Endothelial cell of umbilical vein (primary cell): ENCODE data around the gene PIEZO2.

Experiments used
- JUN ChIP-seq: IDR thresholded peaks from 2 replicates; pipeline ENCODE4 v1.6.1; 2011; ENCODE audit warnings: borderline replicate concordance, low read depth; ENCODE audit not compliant: insufficient read length, insufficient read depth
- MYC ChIP-seq: IDR thresholded peaks from one replicate; pipeline ENCODE4 v1.6.1; 2011; ENCODE audit warnings: mild to moderate bottlenecking, low read depth, low read length
- POLR2A ChIP-seq: IDR thresholded peaks from 2 replicates; pipeline ENCODE4 v1.6.1; 2012; ENCODE audit warnings: low read depth, mild to moderate bottlenecking, control low read depth, low read length
- TF ChIP-seq, protein P1 (sequence below), 2 donors: IDR thresholded peaks; 1 replicate in 1 of 2; 2 replicates in 1 of 2; pipeline ENCODE4 v1.5.1; 2011; ENCODE audit warnings: low read length in 2 of 2, mild to moderate bottlenecking in 2 of 2, moderate library complexity in 2 of 2, control low read depth in 1 of 2, inconsistent platforms in 1 of 2, low read depth in 1 of 2; ENCODE audit not compliant: insufficient read depth in 1 of 2; ENCODE audit errors: extremely low read depth in 1 of 2

DNA sequence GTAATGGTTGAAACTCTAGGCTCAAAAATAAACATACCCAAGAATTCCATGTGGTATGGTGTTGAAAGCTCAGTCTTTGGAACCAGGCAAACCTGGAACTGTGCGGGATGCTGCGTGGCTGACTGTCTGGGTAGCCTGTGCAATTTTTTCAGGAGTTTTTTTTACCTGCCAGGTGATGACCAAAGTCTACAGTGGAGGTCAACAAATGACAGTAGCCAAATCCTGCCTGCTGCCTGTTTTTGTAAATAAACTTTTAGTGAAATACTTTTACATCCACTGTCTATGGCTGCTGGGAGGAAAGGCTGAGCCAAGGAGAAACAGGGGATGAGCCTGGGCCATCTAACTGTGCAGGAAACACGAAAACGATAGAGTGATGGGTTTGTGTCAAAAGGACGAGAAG, 240.6 kb downstream of the PIEZO2 start:
- TF ChIP-seq MYC (no peak), JUN (no peak), POLR2A (no peak)
- TF ChIP-seq, protein P1, sequence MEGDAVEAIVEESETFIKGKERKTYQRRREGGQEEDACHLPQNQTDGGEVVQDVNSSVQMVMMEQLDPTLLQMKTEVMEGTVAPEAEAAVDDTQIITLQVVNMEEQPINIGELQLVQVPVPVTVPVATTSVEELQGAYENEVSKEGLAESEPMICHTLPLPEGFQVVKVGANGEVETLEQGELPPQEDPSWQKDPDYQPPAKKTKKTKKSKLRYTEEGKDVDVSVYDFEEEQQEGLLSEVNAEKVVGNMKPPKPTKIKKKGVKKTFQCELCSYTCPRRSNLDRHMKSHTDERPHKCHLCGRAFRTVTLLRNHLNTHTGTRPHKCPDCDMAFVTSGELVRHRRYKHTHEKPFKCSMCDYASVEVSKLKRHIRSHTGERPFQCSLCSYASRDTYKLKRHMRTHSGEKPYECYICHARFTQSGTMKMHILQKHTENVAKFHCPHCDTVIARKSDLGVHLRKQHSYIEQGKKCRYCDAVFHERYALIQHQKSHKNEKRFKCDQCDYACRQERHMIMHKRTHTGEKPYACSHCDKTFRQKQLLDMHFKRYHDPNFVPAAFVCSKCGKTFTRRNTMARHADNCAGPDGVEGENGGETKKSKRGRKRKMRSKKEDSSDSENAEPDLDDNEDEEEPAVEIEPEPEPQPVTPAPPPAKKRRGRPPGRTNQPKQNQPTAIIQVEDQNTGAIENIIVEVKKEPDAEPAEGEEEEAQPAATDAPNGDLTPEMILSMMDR (IDR thresholded peaks at IDR 0.05; ENCODE audit: extremely low read depth in 1 of 2, insufficient read depth in 1 of 2, low read depth in 1 of 2, low read length in 2 of 2), result no peak
